OCI-LY1 (cell line): ENCODE data around the gene ELOVL6.

ENCODE experiments used
- EZH2 ChIP-seq: fragments of 200-600 bp; sonication (generic), shearing (Covaris generic); IDR thresholded peaks from 2 replicates; pipeline ENCODE4 v1.8.0; 2017; ENCODE audit warnings: borderline replicate concordance, mixed run types, mild to moderate bottlenecking, antibody characterized with exemption, low read length, moderate library complexity, mixed read lengths
- TF ChIP-seq, protein P1 (sequence below): fragments of 200-600 bp; sonication (generic), shearing (Covaris generic); IDR thresholded peaks from 2 replicates; pipeline ENCODE4 v1.5.1; 2017; ENCODE audit warnings: mild to moderate bottlenecking, antibody characterized with exemption, low read length, moderate library complexity, mixed read lengths

DNA sequence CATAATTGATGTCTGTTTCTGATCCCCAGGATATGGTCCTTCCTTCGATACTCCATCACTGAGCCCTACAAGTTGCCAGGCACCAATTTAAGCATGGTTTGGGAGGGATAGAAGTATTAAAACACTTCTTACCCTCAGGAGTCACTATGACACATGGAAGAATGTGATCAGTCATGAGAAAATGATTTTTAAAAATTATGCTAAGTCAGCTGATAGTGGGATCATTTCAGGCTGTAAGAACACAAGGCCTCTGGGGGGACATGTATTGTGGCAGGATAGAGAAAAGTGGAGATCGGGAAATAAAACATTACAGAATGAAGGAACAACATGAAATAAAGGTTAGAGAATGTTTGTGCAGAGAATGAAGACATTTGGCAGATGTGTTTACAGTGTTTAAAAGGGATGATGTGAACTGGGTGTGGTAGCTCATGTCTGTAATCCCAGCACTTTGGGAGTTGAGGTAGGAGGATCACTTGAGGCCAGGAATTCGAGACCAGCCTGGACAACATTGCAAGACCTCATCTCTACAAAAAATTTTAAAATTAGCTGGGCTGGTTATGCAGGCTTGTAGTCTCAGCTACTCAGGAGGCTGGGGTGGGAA, 64.0 kb downstream of the ELOVL6 start:
- TF ChIP-seq, protein P1, sequence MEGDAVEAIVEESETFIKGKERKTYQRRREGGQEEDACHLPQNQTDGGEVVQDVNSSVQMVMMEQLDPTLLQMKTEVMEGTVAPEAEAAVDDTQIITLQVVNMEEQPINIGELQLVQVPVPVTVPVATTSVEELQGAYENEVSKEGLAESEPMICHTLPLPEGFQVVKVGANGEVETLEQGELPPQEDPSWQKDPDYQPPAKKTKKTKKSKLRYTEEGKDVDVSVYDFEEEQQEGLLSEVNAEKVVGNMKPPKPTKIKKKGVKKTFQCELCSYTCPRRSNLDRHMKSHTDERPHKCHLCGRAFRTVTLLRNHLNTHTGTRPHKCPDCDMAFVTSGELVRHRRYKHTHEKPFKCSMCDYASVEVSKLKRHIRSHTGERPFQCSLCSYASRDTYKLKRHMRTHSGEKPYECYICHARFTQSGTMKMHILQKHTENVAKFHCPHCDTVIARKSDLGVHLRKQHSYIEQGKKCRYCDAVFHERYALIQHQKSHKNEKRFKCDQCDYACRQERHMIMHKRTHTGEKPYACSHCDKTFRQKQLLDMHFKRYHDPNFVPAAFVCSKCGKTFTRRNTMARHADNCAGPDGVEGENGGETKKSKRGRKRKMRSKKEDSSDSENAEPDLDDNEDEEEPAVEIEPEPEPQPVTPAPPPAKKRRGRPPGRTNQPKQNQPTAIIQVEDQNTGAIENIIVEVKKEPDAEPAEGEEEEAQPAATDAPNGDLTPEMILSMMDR = no peak
- no peak for TF ChIP-seq EZH2
